GM21447 (cell line): ENCODE results near the gene EIF2AK2.
A peak's percentile ranks its signal among the peaks of the same experiment; 100 is the strongest.
"Not testable (repeated sequence)": the region's sequence is repeated elsewhere in the genome, so short reads cannot be mapped to it uniquely, and the experiment has no call there.

Experiments
- ATAC-seq: cut with Tn5 transposase; IDR thresholded peaks from one replicate; pipeline ENCODE4 v1.9.1; 2021; ENCODE audit not compliant: unreplicated experiment

The EIF2AK2 gene

DNA sequence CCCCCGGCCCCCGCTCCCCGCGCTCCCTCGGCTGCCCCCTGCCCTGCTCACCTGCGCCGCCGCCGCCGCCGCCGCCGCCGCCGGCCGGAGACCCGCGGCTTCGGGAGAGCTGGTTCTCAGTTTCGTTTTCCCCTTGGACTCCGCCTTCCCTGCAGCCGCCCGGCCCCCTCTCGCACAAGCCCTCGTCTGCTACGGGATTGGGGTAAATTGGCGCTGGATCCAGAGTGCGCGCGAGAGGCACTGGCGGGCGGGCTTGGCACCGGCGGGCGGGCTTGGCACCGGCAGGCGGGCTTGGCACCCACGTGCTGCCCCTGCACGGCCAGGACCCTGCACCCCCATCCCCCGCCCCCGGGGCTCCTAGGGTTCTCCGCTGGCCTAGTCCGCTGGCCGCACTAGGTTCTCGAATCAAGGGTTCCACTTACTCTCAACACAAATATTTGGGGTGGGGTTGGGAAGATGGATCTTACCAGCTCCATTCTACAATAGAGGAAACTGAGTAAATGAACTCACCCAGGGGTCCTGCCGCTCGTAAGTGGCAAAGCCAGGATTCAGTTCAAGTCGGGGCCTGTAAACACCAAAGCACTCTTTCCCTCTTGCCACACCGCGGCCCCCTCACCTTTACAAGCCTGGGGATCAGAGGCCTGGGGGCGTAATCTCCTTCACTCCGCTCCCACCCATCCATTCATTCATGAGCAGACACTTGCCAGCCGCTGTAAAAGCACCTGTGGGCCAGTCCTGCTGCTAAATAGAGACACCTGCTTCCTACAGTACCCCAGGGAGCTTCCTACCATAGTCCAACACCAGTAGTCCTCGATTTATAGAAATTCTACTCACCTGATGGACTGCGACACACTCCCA is at the start of gene EIF2AK2:
Gene EIF2AK2, minus strand, starts transcription at position 124 of the 858 bp plus-strand sequence. CDS start 9,174 bp downstream, outside the sequence.
- ATAC-seq, result peak; percentile 88

DNA sequence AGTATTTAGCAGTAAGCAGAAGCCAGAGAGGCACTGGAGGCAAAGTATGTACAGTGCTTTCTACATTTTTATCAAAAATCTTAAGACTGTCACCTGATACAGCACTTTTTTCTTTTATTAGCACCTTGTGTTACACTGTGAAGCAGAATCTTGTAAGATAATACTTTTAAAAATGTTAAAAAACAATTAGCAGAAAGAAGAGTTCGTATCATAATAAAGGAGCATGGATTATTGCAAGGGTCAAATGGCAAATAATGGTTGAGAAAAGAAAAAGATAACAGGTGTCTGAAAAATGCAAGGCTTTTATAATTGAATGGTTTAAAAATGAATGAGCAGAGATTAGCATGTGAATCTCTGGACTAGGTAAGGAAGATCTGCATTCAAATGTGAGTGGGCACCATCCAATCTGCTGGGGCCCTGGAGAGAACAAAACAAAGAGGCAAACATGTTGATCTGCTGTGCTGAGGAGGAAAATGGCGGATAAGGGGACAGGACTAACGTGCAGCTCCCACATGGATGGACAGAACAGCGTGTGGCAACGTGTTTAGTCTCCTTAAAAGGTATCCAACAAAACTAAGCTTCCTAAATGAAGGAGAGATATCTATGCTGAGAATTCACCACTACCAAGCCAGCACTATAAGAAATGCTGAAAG is 49.0 kb upstream of the EIF2AK2 start:
- no peak for ATAC-seq

DNA sequence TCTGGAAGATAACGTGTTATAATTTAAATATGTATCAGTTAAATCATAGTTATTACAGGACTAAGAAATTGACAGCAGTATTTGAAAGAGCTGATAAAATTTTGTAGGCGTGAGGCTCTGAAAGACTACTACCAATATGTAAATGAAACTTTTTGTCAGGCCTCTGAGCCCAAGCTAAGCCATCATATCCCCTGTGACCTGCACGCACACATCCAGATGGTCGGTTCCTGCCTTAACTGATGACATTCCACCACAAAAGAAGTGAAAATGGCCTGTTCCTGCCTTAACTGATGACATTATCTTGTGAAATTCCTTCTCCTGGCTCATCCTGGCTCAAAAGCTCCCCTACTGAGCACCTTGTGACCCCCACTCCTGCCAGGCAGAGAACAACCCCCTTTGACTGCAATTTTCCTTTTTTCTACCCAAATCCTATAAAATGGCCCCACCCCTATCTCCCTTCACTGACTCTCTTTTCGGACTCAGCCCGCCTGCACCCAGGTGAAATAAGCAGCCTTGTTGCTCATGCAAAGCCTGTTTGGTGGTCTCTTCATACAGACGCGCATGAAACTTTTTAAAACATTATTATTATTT is 48.4 kb upstream of the EIF2AK2 start:
- not testable (repeated sequence) for ATAC-seq

DNA sequence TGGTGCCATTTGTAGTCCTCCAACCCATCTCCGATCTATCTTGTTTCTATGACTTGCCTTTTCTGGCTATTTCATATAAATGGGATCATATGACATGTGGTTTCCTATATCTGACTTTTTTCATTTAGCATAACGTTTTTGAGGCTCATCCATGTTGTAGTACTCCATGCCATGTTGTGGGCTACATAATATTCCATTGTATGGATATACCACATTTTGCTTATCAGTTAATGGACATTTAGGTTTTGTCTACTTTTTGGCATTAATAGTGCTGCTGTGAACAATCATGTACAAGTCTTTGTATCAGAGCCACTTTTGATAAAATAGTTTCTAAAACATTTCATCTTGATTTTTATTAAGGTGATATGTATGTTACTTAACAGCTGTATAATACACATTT is 46.9 kb upstream of the EIF2AK2 start:
- no peak for ATAC-seq

DNA sequence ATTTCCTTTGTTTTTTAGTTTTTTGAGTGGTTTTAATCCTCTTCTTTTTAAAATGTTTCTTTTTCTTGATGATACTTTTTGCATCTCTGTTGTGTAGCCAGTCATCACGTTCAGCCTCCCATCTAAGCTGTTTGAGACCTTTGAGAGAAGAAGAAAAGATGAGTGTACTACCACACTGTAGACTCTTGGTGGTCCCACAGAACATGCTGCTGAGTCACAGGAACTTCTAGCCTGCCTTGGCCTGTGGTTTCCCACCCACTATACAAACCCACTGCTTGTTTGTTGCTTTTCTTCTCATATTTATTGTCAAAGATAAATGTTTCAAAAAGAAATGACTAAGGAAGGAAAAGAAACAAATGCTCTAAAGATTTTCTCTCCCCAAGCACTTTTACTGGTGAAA is 45.0 kb upstream of the EIF2AK2 start:
- ATAC-seq, result no peak

DNA sequence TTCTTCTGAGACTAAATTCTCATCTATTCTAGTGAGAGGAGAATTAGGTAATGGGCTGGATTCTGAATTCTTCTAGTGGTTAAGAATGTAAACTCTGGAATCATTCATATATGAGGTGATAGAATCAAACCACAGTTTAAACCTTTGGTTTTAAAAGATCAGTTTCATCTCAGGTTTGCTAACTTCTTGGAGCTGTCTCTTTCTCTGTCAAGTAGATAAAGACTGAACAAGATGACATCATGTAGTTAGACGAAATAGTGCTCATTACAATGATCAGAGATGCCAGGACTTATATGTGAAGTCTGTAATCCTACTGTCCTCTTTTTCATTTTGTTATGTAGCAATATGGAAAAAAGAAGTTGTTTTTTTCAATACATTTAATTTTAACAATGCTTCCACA is 44.4 kb upstream of the EIF2AK2 start:
- no peak for ATAC-seq

DNA sequence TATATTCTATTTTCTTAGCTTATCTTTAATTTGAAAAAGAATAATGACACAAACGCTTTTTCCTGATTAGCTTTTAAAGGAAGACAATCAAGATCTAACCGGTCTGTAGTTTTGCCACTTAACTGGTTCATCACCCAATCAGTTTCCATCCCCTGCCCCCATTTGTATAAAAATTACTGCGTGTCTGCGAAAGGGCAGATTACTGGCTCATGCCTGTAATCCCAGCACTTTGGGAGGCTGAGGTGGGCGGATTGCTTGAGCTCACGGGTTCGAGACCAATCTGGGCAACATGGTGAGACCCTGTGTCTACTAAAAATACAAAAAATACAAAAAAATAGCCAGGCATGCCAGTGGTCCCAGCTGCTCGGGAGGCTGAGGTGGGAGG is 41.9 kb upstream of the EIF2AK2 start:
- ATAC-seq, result no peak

DNA sequence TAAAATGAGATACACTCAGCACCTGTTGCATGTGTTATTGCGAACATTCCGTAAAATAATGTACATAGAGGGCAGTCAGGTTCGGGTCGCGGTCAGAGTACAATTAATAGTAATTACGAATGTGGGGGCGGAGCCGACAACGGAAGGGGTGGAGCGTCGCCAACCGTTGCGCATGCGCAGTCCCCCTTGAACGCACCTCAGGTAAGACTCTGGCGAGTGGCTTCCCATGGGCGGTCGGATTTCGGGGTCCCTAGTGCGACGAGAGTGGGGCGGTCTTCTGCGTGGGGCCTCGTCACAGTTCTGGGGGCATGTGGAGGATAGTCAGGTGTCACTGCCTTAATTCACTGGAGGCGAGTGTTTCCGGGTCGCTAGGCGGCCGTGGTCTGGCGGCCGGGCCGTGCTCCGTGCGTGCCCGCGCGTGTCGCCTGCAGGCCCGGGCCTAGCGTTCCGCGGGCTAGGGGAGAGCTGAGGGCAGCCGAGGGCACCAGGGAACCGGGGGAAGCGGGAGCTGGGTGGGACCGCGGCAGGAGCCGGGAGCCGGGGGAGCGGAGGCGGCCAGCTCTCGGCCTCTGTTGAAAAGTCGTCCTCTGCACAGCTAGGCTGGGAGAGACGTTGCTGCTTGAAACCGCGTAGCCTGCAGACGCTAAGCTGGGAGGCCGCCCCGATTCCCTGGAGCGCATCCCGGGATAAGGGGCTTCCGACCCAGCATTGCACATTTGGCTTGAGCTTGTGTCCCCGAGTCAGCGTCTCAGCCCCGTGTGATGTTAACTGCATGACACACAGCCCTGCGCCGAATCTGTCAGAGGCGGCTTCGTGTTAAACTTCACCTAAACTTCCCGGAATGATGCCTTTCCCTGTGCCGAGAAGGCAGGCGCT is 39.8 kb upstream of the EIF2AK2 start, which contains the start of gene CEBPZOS:
Gene CEBPZOS, plus strand, starts transcription at position 177 of the 876 bp plus-strand sequence. CDS start 3,209 bp downstream, outside the sequence.
- peak; percentile 82 for ATAC-seq

DNA sequence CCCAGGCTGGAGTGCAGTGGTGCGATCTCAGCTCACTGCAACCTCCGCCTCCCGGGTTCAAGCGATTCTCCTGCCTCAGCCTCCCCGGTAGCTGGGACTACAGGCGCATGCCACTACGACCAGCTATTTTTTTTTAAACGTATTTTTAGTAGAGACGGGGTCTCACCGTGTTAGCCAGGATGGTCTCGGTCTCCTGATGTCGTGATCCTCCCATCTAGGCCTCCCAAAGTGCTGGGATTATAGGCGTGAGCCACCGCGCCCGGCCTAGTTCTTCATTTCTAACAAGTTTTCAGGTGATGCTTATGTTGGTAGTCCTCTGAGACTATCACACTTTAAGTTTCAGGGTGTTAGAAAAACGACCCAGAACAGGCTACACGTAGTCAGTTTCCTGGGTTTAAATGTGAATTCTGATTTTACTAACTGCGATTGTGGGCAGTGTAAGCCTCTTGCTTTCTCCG is 39.1 kb upstream of the EIF2AK2 start:
- not testable (repeated sequence) for ATAC-seq

DNA sequence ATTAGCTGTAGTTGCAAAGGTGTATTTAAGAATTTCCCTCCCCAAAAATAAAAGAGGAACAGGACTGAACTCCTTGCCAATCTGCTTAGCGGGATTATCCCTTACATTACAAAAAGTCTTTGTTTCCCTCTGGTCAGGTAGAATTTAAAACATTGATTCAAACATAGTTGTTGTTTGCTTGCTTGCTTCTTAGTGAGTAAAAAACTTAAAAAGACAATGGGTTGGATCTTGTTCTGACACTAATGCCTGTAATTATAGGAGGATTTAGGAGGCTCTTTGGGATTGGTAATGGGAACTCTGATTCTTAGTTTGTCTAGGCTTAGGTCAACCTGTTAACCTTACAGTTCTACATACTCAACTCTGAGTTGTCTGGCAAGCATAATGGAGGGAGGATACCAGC is 35.8 kb upstream of the EIF2AK2 start:
- ATAC-seq, result no peak

DNA sequence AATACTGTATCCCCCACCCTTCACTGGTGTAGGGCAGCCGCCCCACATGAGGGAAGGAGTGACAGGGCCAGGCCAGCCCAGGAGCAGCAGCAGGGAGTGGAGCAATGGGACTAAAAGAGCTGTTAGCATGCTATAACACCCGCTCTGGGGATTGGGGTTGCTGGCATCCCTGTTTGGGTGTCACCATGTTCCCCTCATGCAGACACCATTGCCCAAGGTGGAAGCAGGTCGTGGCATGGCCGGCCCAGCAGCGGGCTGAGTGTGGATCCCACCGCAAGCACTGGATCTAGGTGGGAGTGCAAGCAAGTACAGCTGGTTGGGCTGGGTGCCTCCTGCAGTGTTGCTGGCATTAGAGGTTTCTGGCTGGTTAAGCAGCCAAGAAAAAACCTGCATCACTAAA is 35.0 kb upstream of the EIF2AK2 start:
- no peak for ATAC-seq

DNA sequence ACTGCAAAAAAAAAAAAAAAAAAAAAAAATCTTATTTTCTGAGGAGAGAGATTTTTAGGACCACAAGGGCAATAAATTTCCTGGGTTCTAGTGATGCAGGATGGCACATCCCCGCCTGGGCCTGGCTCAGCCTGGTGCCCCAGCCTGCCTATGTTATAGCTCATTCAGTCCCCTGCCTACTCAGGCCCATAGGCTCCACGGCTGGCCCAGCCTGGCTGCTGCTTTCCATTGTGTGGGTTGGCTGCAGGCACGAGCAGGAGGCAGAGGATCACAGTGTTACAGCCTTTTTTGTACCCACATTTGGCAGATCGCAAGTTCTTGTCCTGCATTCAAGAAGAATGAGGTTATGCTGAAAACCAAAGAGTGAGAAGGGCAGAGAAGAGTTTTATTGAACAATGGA is 34.5 kb upstream of the EIF2AK2 start:
- no peak for ATAC-seq

DNA sequence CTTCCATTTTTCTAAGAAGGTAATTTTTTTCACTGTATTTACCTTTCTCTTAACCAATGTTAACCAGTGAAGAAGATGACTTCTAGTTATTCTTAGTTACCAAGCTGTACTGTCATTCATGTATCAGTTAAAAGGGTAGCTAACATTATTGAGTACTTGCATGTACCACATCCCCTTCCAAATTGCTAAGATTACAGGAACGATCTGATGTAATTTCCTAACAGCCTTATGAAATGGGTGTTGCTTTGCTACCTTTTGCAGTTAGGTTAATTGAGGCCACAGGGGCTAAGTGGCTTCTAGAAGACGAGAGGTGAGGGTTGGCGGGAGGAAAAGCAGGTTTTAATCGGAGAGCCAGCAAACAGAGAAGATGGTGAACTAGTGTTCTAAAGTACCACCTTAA is 33.5 kb upstream of the EIF2AK2 start:
- no peak for ATAC-seq

DNA sequence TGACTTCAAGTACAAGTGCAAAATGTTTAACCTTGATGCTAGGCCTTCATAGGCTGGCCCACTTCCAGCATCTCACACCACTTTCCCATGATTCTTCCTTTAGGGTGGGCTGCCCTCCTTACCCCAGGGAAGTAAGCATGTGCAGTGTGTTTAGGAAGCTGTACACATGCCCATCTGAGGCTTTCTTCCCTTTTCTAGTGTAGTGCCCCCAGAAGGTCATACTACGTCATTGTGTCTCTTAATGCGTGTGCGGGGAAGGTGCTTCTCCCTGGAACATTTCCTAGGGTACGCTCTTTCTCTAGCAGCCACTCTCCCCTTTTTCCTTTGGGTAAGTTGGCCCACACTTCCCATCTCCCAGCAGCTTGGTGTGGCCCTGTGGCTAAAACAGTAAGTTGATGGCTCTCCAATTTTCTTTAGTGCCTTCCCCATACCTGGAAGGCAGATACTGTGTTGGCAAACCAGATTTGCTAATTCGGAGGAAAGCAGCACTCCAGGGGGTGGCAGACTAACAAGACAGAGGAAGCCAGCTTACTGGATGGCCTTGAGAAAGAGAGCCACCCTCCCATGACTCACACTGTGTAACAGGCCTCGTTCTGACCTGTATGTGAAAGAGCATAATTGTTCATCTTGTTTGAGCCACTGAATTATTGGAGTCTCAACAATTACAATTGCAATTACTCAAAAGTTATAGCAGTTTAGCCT is 32.8 kb upstream of the EIF2AK2 start:
- ATAC-seq, result no peak

DNA sequence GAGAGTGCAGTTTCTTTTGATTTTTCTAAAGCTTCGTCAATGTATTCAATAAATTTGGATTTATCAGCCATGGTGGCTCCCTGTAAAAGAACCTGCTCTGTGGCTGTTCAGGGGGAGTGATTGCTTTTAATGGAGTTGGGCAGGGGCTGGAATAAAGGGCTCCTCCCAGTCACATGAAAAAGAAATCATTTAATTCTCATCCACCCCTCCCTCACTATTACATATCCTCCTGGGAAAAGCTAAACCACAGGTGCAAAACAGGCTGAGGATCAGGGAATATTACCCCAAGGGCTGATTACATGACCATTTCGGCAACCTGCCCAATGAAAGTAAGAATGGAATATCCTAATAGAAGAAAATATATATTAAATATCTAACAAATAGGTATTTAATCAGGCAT is 31.8 kb upstream of the EIF2AK2 start, which contains the start of gene SULT6B1:
Gene SULT6B1, minus strand, starts transcription at position 101 of the 400 bp plus-strand sequence. Its CDS starts 30 bp downstream, at position 71.
- ATAC-seq, result no peak

DNA sequence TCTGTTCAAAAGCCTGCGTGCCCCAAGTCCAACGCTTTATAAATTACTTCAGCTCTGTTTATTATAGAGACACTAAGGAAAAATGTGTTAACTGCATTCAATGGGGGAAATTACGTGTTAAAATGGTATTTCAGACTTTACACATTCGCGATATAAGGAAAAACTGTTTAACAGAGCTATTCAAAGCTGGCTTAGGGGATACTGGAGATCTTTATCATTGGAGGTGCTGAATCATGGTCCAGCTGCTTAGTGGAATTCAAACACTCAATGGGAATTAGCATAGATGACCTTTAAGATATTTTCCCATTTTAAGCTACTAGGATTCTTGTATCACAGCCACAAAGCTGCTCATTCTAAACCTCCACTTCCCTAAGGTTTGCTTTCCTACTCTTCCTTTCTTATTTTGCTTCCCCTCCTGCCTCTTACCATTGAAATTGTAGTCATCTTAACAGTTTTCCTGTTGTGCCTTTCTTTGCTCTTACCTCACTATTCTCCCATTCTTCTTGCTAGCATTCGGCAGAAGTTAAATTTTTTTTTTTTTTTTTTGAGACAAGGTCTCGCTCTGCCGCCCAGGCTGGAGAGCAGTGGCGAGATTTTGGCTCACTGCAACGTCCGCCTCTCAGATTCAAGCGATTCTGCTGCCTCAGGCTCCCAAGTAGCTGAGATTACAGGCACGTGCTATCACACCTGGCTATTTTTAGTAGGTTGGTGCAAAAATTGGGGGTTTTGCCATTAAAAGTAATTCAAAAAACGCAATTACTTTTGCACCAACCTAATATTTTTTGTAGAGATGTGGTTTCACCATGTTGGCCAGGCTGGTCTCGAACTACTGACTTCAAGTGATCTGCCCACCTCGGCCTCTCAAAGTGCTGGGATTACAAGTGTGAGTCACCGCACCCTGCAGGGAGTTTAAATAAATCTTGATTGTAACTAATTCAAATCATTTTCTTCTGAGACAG is 25.2 kb upstream of the EIF2AK2 start:
- no peak for ATAC-seq

DNA sequence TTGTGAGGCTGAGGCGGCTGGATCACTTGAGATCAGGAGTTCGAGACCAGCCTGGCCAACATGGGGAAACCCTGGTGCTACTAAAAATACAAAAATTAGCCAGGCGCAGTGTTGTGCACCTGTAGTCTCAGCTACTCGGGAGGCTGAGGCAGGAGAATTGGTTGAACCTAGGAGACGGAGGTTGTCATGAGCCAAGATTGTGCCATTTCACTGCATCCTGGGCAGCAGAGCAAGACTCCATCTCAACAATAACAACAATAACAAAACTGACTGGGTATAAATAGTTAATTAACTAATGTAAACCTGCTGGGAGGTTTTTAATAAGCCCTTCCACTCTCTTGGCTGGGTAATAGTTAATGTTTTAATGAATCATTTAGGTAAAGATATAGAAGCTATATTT is 23.9 kb upstream of the EIF2AK2 start:
- no peak for ATAC-seq

DNA sequence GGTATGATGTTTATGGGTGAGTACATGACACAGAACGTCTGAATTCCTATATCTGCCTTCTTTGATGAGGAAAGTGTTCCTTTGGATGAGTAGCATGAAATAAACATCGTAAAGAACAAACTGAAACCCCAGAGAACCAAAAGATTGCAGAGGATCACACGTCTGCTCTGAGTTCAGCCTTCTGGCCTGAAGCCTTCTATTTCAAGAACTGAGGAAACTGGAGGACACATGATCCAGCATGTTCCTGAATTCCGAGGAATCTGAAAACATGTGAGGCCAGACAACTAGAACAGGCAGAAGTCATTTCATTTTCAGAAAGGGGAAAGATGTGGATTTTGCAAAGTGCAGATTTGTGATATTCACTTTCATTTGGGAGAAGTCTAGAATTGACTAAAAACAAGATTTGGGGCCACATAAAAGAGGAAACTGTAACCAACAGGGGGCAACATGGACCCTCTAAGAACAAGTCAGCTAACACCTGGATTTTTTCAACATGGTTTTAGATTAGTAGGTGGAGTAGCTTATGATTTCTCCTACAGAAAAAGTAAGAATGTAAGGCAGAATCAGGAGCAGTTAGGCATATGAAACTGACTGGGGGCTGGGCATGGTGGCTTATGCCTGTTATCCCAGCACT is 23.3 kb upstream of the EIF2AK2 start:
- no peak for ATAC-seq
